Endothelial cell (in vitro differentiated cells): ENCODE measurements around the gene HSPB7. TPM values are rescaled to one million over a fixed set of nuclear protein-coding genes. Genes with fewer than 3 reads are reported as not detected.
A peak's percentile ranks its signal among the peaks of the same experiment; 100 is the strongest.

ENCODE experiments used
- DNase-seq: peaks from one replicate; pipeline ENCODE4 v3.0.0; 2021; ENCODE audit warnings: low spot score
- H3K27ac Mint-ChIP-seq: one replicate; pipeline ENCODE4 v1.8.0; 2021; ENCODE audit warnings: mixed read lengths, inconsistent platforms; ENCODE audit not compliant: unreplicated experiment
- H3K27me3 Mint-ChIP-seq: one replicate; pipeline ENCODE4 v1.8.0; 2021; ENCODE audit warnings: mild to moderate bottlenecking, moderate library complexity, mixed read lengths, inconsistent platforms; ENCODE audit not compliant: unreplicated experiment
- H3K36me3 Mint-ChIP-seq: one replicate; pipeline ENCODE4 v1.8.0; 2021; ENCODE audit warnings: mild to moderate bottlenecking, low read depth, mixed read lengths, inconsistent platforms; ENCODE audit not compliant: unreplicated experiment
- H3K4me1 Mint-ChIP-seq: one replicate; pipeline ENCODE4 v1.8.0; 2021; ENCODE audit warnings: mild to moderate bottlenecking, mixed read lengths, inconsistent platforms; ENCODE audit not compliant: unreplicated experiment
- H3K4me3 Mint-ChIP-seq: one replicate; pipeline ENCODE4 v1.8.0; 2021; ENCODE audit warnings: mild to moderate bottlenecking, mixed read lengths, inconsistent platforms; ENCODE audit not compliant: unreplicated experiment
- H3K9me3 Mint-ChIP-seq: one replicate; pipeline ENCODE4 v1.8.0; 2021; ENCODE audit warnings: mixed read lengths, inconsistent platforms; ENCODE audit not compliant: unreplicated experiment
- CTCF ChIP-seq: fragments of 200-600 bp; sonication (generic); IDR thresholded peaks from one replicate; pipeline ENCODE4 v1.5.0; 2021; ENCODE audit warnings: antibody characterized with exemption; ENCODE audit not compliant: unreplicated experiment
- total RNA-seq: library from RNA; stranded (reverse); fragmentation: NEBNext Ultra II Directional; extraction: Animal tissue kit (Norgen Biotek cat#: 25700); gene quantifications from one replicate; pipeline ENCODE4 v1.2.1, GENCODE V29; 2021; ENCODE audit not compliant: unreplicated experiment

Gene HSPB7
- total RNA-seq, 1 donor from 2014 or later = not detected

- H3K27me3 Mint-ChIP-seq = peaks cover 7% of the 10 kb centered on the region
- no peak for DNase-seq
- no peaks in the 10 kb centered on the region for H3K9me3 Mint-ChIP-seq
- no peaks in the 10 kb centered on the region for H3K4me1 Mint-ChIP-seq
- H3K36me3 Mint-ChIP-seq = peaks cover 3% of the 10 kb centered on the region
- H3K4me3 Mint-ChIP-seq = no peak overlapping the region
- no peak for TF ChIP-seq CTCF
- H3K27ac Mint-ChIP-seq = no peak overlapping the region
These were observed 4.5 kb downstream of the HSPB7 start for GRCh38 chr1:16013220-16013907.

GRCh38 chr1:16012590-16013219, 5.1 kb downstream of the HSPB7 start:
- no peak overlapping the region for H3K4me3 Mint-ChIP-seq
- no peaks in the 10 kb centered on the region for H3K4me1 Mint-ChIP-seq
- no peak for TF ChIP-seq CTCF
- H3K27me3 Mint-ChIP-seq = peaks cover 10% of the 10 kb centered on the region
- DNase-seq = no peak
- no peak overlapping the region for H3K27ac Mint-ChIP-seq
- H3K36me3 Mint-ChIP-seq = peaks cover 3% of the 10 kb centered on the region
- no peaks in the 10 kb centered on the region for H3K9me3 Mint-ChIP-seq

- Mint-ChIP-seq H3K4me3 (no peak overlapping the region), H3K27me3 (peaks cover 10% of the 10 kb centered on the region), H3K4me1 (no peaks in the 10 kb centered on the region), H3K27ac (no peak overlapping the region), H3K36me3 (peaks cover 3% of the 10 kb centered on the region), H3K9me3 (no peaks in the 10 kb centered on the region)
- TF ChIP-seq CTCF = no peak
- DNase-seq = no peak
These were observed 5.8 kb downstream of the HSPB7 start for GRCh38 chr1:16011936-16012589.

GRCh38 chr1:16010837-16011236, 7.0 kb downstream of the HSPB7 start:
- Mint-ChIP-seq H3K27ac (no peak overlapping the region), H3K4me1 (no peaks in the 10 kb centered on the region), H3K4me3 (no peak overlapping the region), H3K27me3 (peaks cover 10% of the 10 kb centered on the region), H3K36me3 (peaks cover 3% of the 10 kb centered on the region), H3K9me3 (no peaks in the 10 kb centered on the region)
- no peak for DNase-seq
- TF ChIP-seq CTCF = no peak

- no peak for DNase-seq
- Mint-ChIP-seq H3K4me3 (no peak overlapping the region), H3K27ac (peak overlapping the region; percentile 32), H3K9me3 (no peaks in the 10 kb centered on the region), H3K4me1 (no peaks in the 10 kb centered on the region), H3K36me3 (peaks cover 3% of the 10 kb centered on the region), H3K27me3 (peaks cover 5% of the 10 kb centered on the region)
- TF ChIP-seq CTCF = no peak
These were observed 8.2 kb downstream of the HSPB7 start for GRCh38 chr1:16009678-16010077.
